ENCODE measurements around the gene ISG20L2.
A peak's percentile ranks its signal among the peaks of the same experiment; 100 is the strongest.

ISG20L2 gene

DNA sequence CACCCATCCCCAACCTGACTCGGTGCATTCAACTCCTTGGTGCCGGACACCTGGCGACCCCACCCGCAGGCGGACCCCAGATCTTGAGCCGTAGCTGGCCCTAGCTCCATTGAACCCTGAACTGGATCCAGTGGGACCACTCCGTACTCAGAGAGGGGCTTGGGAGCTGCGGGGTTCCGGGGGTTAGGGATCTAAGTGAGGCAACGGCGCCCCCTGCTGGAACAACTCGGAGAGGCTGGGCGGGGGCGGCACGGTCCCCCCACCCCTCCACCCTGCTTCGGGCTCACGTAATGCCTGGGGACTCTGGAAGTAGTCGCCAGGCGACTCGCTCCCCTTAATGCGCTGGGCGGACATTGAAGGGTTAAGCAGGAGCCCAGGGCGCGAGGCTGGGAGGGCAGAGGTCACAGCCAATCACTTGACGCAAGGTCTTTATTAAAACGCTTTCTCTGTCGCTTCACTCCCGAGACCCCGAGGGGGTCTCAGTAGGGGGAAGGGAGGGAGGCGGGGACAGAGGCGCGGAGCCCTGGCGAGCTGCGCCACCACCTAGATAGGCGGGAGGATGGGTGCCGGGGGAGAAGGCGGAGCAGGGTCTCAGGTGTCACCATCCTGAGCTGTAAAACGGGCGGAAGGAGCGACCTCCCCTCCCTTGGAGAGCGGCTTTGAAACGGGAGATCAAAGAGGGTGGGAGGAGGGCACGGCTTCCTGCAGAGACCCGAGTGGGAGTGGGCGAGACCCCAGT, 22.5 kb downstream of the ISG20L2 start:
- DNase-seq: no peak

DNA sequence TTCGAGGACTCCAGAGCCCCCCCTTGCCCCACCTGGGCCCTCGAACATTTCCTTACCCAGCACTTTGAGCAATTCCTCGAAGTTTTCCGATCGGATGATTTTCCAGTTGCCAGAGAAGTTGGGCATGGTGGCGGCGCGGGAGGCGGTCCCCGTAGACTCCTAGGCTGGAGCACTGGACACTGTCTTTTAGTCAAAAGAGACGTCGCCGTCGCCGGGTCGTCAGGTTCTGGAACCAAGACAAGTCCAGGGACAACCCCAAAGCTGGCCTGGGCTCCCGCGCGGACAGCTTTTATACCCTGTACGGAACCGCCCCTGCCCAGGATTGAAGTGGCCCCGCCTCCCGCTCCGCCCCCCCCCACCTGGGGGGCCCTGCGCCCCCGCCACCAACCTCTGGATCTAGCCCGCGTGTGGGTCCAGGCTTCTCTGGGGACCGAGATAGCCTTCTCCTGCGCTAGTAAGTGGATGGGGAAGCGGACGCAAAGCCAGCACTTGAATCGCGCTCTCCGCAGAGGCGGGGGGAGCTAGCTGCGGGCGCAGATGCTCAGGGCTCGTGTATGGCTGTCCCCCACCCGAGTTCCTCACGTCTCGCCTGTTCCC, 23.1 kb downstream of the ISG20L2 start, which contains the start of gene CRABP2:
CRABP2 (minus strand) TSS at position 263 of the 597 bp plus-strand sequence; CDS start at position 126, 137 bp downstream.
- no peak for DNase-seq

DNA sequence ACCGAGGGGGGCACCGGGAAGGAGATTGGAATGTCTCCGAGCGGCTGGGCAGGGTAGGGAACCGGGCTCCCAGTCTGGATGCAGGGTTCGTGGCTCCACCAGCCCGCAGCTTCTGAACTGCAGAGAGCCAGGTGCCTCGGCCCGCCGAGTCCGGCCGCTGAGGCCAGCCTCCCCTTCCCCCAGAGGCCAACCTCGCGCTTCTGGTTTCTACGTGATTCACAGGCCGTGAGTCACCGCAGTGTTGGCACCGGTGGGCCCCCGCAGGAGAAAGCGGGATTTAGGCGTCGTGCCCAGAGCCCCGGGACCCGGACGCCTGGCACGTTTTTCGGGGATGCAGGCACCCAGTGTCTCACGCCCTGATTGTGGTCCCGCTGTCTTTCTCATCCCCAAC, 23.6 kb downstream of the ISG20L2 start:
- DNase-seq: no peak

DNA sequence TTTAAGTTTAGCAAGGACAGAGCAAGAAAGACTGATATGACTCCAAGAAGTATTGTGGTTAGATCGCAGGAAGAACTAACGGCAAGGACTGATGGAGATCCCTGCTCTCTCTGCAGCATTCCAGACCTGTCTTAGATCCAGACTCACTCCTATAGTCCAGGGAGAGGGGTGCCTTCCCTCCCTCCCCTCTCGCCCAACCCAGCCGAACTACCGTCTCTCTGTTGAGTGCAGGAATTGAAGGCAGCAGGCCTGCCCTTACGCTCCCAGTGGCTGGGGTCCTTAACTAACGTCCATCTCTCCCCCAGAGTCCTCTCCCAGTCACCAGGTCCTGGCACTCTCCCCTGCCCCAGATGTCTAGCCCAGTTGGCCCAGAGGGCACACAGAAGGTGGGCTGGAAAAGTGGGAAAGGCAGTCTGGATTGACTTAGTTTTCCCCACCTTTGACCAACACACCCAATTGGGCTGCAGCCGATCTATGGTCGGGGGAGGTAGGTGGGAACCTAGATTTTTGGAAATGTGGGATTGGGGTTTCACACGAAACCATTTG, 24.3 kb downstream of the ISG20L2 start:
- DNase-seq: no peak

DNA sequence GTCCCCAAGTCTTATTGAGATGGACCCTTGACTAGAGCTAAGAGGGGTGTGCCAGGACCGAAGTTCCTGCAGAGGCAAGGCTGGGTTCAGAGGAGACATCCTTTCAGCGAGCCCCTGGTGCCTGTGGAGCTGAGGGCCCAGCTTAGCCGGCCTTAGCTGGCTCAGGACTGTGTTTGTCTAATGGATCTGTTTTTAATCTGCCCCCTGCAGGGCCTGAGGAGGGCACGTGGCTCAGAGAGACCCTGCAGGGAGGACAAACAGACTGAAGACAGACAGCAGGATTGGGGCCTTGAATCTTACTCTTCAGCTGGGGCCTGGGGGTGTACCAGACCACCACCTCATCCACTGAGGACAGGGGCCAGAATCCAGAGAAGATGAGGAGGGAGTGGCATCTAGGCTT, 24.8 kb downstream of the ISG20L2 start:
- DNase-seq: no peak

DNA sequence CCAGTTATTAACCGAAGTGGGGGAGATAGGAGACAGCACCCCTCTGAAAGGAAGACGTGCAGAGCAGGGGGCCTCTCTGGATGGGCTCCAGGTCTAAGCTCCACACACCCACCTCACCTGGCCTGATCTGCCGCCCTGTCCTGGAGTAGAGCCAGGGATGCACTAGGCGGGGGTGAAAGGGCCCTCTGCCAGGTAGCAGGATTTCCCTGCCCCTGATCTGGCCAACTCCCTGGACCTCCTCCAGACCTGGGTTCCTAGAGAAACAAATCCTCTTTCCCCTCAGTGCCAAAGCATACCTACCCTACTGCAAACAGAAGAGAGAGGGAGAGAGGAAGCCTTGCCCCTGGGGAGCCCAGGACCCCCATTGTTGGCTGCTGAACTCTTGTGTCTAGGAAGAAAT, 25.2 kb downstream of the ISG20L2 start:
- no peak for DNase-seq

DNA sequence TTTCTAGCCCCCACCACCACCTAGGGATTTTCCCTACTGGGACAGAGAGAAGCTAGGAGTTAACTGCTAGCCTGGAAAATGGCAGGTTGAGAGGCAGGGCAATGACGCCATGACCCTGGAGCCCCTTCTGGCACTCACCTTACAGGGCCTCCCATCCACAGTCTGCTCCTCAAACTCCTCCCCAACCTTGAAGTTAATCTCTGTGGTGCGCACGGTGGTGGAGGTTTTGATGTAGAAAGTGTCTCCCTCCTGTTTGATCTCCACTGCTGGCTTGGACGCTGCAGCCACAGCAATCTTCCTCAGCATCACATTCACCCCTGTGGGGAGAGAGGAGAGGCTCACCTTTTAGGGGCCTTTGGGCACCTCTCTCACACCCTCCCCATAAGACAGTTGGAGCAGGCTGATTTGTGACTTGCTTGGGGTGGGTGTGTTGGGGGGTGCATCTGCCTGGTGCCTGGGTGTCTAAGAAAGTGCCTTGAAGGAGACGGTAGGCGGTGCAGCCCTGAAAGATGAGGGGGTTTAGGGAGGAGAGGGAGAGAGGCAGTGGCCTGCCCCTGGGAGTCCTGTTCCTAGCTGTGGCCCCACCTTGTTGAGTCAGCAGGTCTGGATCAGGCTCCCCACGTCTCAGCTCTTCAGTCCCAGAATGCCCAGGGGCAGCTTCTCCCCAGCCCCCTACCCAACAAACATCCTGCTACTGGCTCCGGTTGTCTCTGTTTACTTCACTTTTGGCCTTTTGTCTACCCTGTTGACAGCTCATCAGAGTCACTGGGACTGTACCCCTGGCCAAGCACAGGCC, 27.6 kb downstream of the ISG20L2 start:
- DNase-seq: no peak

DNA sequence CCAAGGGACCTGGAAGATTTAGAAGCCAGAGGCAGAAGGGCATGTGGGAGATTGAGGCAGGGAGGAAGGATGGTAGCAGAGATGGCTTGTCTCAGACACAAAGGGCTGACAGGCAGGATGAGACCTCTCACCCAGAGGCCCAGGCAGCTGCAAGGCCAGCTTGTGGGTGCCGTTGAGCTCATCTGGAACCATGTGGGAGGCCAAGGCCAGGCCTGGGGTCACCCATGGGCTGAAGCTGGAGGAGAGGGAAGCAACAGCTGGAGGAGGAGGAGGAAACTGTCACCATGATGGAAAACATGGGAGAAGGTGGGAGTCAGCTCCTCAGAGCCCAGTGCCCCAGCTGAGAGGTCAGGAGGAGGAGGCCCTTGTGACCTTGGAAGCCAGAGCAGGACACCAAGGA, 29.6 kb downstream of the ISG20L2 start:
- DNase-seq: no peak

DNA sequence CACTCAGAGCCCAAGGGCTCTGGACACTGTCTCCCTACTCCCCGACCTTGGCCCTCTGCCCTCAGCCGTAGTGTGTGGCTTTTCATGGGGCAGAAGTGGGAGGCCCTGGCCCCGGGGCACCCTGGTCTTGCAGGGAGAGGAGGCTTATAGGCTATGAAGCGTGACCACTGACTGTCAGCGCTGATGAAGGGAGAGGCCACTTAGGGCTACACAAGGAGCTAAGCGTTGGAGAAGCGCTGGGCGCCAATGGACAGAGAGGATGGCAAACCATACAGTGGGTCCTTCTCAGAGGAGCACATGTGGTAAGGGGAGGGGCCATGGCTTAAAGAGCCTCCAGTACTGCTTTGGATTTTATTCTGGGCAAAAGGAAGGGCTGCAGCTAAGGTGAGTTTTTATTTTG, 31.1 kb downstream of the ISG20L2 start:
- no peak for DNase-seq

DNA sequence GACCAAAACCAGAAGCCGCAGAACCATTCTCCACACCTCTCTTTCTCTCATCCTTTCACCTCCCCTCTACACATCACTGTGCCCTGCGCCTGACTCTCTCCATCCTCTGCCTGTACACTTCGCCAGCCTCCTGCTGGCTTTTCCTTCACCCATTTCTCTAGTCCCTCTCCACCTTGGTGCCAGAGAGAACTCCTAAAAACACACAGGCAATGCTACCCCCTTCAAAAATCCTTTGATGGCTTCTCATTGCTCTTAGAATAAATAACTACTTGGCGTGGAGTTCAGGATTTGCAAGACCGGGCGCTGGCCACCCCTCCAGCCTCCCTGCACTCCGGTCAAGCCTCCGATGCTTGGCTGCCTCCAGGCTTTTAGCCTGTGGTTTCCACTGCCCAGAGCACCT, 31.8 kb downstream of the ISG20L2 start:
- DNase-seq: no peak

DNA sequence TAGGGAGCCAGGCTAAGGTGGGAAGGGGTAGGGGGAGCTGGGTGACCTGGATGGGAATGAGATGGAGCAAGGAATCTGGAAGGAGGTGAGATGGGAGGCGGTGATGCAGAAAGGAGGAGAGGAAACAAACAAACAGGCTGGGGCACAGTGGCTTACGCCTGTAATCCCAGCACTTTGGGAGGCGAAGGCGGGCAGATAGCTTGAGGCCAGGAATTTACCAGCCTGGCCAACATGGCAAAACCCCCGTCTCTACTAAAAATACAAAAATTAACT, 33.9 kb downstream of the ISG20L2 start:
- no peak for DNase-seq

DNA sequence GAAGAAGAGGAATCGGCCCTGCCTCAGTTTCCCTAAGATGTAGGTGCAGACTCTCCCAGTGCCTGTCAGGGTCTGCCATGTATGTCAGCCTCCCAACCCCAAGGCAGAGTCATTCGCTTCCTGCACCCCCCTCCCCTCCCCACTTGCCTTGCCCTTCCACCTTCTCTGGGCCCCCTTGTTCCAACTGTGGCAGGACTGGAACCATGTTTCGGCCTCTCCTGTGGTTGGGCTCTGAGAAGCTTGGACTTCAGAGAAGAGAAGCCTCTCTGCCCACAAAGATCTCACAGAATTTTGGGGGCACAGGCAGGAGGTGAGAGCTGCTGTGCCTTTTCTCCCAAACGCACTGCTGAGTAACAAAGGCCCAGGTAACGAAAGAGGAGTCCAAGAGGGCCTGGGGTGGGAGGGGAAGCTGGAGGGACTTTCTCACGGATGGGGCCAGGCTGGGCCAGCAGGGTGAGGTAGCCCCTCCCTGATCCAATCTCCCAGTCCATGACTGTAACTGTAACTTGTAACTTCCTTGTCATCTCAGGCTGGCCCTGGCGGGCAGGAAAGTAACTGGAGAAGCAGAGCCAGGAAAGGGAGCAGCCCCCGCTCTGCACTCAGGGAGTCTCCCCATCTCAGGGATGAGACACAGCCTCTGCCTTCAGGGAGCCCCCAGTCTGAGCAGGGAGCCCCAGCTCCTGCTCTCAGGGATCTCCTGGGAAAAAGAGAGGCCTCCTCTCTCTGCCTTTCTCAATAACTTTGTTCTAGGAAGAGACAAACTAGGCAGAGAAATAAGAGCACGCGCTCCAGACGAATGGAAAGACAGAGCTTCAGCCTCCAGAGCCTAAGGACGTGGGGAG, 34.5 kb downstream of the ISG20L2 start:
- no peak for DNase-seq

DNA sequence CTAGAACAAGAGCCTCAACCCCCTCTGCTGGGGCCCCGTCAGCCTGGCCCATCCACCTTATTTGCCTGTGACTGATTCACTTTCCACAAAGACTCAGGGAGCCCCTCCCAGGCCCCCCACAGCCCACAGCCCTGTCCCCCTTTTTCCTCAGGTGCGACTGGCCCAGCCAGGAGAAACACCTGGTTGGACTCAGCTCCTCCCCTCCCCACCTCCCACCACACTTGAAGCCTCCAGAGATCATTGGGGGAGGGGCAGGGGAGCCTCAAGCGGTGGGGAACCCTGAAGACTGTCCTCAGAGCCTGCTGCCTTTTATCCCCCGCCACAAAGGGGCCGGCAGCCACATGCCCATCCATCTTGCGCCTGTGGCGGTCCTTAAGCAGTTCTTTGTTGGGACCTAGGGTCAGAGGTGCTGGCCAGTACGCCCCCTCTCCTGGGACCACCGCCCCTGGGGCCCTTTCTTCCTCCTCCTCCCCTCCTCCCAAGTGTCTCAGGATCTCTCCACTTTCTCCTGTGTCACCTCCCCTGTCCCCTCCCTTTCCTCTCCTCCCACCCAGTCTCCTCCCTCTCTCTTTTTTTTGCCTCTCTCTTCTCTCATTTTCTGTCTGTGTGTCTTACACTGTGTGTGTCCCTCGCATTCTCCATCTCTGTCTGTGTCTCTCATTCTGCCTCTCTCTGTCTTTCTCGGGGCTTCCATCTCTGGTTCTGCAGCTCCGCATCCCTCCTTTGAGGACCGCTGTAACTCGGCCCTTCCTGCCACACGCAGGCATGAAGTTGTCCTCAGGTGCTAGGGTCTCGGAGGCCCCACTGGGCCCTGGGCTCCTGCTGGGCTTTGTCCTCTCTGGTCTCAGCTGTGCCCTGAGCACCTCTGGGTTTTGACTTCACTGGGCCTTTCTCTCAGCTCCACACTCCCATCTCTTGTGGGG, 35.4 kb downstream of the ISG20L2 start:
- DNase-seq: no peak

DNA sequence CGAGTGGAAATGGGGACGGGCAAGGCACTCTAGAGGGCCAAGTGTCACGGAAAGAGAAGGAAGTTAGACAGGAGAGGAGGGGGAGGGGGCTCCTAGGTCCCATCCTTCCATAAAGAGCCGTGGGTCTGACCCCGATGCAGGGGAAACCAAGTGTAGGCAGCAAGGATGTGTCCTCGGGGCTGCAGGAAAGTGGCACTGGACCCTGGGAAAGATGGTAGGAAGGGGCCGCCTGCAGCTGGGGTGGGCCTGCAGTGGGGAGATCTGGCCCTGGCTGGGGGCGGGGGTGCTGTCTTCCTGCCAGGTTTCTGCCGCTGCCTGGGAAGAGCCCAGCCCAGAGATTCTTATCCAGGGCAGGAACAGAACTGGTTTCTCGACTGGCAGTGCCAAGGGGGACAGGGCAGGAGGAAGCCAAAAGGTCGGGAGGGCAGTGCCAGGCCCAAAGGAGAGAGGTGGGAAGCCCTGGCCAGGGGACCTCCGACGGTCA, 36.1 kb downstream of the ISG20L2 start:
- DNase-seq: no peak

DNA sequence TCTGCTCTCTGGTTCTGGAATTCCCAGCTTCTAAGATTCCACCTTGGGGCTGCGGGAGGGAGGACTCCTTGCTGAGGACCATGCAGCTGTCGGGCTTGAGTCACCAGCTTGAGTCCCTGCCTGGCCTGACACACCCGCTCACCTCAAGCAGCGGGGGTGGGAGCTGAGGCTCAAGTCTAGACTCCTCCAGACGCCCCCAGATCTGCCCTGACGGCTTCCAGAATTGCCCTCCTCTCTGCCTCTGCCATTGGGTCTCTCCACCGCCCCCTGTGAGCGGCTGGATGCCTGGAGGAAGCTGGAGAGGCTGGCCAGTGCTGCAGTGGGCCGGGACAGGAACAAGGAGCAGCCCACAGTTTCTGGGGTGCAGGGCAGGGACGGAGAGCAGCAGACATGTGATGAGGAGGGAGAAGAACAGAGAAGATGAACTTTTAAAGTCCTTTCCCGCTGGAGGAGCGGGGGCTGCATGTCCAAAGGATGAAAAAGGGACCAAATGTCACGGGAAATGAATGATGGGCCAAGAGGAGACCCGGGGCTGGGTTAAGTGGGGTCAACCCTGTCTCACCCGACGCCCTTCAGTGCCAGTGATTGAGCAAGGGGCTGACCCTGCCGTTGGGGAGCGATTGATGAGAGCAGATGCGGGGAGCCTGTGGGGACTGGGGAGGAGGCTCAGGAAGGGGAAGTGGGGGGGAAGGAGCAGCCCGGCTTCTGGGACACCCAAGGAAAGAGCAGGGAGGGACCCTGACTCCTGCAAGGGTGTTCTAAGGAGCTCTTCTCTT, 36.7 kb downstream of the ISG20L2 start:
- DNase-seq: no peak

DNA sequence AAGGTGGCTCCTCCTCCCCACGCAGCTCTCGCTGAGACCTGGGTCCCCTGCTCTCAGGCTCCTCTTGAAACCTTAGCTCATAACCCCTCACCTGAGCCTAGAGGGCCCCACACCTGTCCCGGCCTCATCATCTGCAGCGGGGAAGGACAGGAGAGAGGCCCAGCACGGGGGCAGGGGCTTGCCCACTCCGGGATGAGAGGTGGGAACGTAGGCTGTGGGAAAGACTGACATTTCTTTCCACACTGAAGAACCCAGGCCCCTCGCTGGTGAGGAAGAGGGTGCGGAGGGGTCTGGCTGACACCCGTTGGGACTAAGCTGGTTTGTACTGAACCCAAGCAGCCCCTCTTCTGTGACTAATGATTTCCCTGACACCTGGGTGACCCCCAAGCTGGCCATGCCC, 37.4 kb downstream of the ISG20L2 start:
- DNase-seq: no peak

DNA sequence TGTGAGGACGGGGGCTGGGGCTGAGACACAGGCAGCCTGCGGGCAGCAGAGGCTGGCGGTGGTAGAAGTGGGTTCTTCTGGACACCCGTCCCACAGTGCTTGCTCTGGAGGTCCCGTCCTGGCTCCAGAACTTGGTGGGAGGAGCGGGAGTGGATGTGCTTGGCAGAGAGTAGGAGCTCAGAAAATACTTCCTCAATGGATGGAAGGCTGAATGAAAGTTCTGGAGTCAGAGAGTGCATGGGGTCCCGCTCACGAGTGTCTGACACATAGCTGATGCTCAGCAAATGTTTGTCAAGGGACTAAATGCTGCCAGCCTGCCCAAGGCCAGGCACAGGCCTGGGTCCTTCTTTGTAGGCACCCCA, 37.9 kb downstream of the ISG20L2 start:
- DNase-seq: no peak

DNA sequence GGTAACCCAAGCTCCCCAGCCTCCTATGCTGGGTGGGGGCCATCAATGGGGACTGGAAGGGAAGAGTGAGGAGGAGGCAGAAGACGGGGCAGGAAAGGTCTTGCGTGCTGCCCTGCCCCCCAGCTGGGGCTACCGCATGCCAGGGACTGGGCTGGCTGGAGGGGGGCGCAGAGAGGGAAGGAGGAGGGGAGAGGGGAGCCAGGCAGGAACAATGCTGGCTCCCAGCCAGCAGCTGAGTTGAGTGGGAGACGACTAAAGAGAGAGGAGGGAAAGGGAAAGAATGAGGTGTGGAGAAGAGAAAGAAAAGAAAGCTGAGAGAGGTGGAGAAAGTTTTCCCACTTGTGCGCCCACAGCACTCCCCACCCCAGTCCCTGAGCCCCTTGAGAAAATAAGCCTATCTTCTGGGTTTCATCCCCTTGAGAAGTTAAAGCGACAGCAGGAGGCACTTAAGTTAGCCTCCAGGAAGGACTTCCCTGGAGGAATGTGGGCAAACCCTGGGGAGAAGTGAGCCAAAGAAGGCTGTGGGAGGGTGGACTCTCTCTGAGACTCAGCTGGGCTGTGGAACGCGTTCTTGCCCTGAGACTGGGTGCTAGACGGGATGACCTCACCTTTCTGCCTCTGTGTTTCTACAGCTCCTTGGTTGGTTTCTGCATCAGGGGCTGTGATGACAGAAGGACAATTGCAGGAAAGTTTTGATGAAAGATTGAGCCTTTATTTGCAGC, 38.5 kb downstream of the ISG20L2 start:
- no peak for DNase-seq

DNA sequence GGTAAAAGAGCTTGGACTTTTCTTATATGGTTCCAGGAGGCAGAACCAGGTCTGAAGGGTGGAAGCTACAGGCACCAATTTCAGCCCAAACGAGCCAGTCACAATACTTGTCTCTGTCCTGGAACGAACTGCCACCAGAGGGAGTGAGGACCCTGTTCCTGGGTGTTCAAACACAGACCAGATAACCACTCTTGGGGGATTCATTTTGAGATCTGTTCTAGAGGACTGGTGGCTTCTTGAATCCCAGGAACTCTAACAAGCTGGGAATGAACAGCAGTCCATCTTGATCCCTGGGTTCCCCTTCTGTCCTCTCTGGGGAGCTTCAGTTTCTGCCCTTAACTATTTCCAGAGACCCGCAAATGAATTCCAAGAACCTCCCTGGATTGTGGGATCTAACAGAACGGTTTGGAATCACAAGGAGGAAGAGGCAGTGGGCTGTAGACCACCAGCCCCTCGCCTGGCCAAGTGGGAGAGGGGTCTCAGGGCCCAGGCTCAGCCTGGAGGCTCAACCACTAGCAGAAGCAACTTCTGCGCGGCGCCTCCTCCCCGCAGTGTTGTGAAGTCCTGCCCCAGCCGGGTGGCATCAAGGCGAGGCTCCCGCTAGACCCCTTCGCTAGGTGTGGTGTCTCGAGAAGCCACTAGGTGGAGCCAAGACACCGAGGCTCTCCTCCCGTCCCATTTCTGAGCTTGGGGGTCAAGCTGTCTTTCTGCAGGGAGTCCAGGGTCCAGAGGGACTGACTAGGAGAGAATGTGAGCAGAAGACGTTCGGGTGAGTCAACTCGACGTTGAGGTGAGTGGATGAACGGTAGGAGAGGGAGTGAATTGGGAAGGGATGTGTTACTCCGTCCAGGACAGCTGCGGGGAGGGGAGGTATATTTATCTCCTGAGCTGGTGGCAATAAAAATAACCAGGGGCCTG, 39.3 kb downstream of the ISG20L2 start:
- DNase-seq: peak; percentile 78

Data from SHP77 treated with DMSO at 0.1 percent for 48 hours (cell line).